Common myeloid progenitor, CD34-positive (primary cell): ENCODE data around the gene SYNE2.

ENCODE experiments used
- CTCF ChIA-PET: fragments of 350-600 bp; sonication (Branson Sonifier 250); formaldehyde crosslinking; loops from one replicate; lab custom pipeline; 2021; ENCODE audit warnings: antibody characterized with exemption; lab: Charles Lee
- POLR2A ChIA-PET: fragments of 350-600 bp; sonication (Branson Sonifier 250); formaldehyde crosslinking; loops from one replicate; lab custom pipeline; 2021; ENCODE audit warnings: antibody characterized with exemption; lab: Charles Lee
- DNase-seq, 3 donors: peaks; one replicate each; pipeline versions ENCODE4 v3.0.0 to v3.0.0-alpha.2; 2013
- H3K27ac ChIP-seq, 2 experiments: 1 replicate in 1 of 2; 2 replicates in 1 of 2; pipeline ENCODE4 v1.7.0; 2013; ENCODE audit warnings: inconsistent platforms in 2 of 2, low read length in 2 of 2, mild to moderate bottlenecking in 2 of 2, low read depth in 1 of 2, moderate library complexity in 1 of 2; ENCODE audit not compliant: severe bottlenecking in 2 of 2, insufficient read depth in 1 of 2, poor library complexity in 1 of 2
- H3K27me3 ChIP-seq, 5 experiments: replicated peaks in 2 of 5; 1 replicate in 3 of 5; 2 replicates in 2 of 5; pipeline versions ENCODE4 v1.6.1 to v1.7.0; 2013; ENCODE audit warnings: low read length in 4 of 5, mild to moderate bottlenecking in 2 of 5, moderate library complexity in 2 of 5, inconsistent platforms in 1 of 5; ENCODE audit not compliant: insufficient read depth in 5 of 5, control insufficient read depth in 4 of 5
- H3K36me3 ChIP-seq, 4 experiments: 1 replicate in 2 of 4; 2 replicates in 2 of 4; pipeline versions ENCODE4 v1.6.1 to v1.7.0; 2013; ENCODE audit warnings: low read length in 3 of 4, control low read depth in 1 of 4, mild to moderate bottlenecking in 1 of 4; ENCODE audit not compliant: control insufficient read depth in 4 of 4, insufficient read depth in 4 of 4
- H3K4me1 ChIP-seq, 4 experiments: 1 replicate in 3 of 4; 2 replicates in 1 of 4; pipeline versions ENCODE4 v1.6.1 to v1.7.1; 2013; ENCODE audit warnings: low read length in 3 of 4, mild to moderate bottlenecking in 3 of 4, control low read depth in 1 of 4, inconsistent platforms in 1 of 4, moderate library complexity in 1 of 4; ENCODE audit not compliant: control insufficient read depth in 4 of 4, insufficient read depth in 4 of 4; ENCODE audit errors: control extremely low read depth in 1 of 4
- H3K4me3 ChIP-seq, 7 experiments: 1 replicate in 4 of 7; 2 replicates in 3 of 7; pipeline versions ENCODE4 v1.5.1 to v1.7.0; 2013; ENCODE audit warnings: mild to moderate bottlenecking in 7 of 7, low read length in 6 of 7, moderate library complexity in 6 of 7, inconsistent platforms in 2 of 7, low read depth in 2 of 7, control low read depth in 1 of 7; ENCODE audit not compliant: insufficient read depth in 4 of 7, control insufficient read depth in 1 of 7; ENCODE audit errors: extremely low read depth in 1 of 7
- H3K9me3 ChIP-seq, 5 experiments: 1 replicate in 4 of 5; 2 replicates in 1 of 5; pipeline versions ENCODE4 v1.6.1 to v1.7.1; 2013; ENCODE audit warnings: low read length in 4 of 5, mild to moderate bottlenecking in 2 of 5, inconsistent platforms in 1 of 5, low read depth in 1 of 5, moderate library complexity in 1 of 5; ENCODE audit not compliant: control insufficient read depth in 4 of 5, insufficient read depth in 2 of 5; ENCODE audit errors: control extremely low read depth in 1 of 5
- WGBS: methylation state at CpG from one replicate; pipeline ENCODE4 v1.1.5; 2013; ENCODE audit not compliant: insufficient coverage; 5-methylcytosine and 5-hydroxymethylcytosine counted together

The SYNE2 gene

GRCh38 chr14:63843796-63844195 lies 9.0 kb upstream of the SYNE2 start:
- H3K4me1 ChIP-seq: no peaks in the 10 kb centered on the region
- CTCF ChIA-PET: no interaction called here
- H3K4me3 ChIP-seq: no peak overlapping the region
- peaks cover 0 to 2% (median 0%) of the 10 kb centered on the region in 5 experiments for H3K27me3 ChIP-seq
- no peaks in the 10 kb centered on the region for H3K36me3 ChIP-seq
- DNase-seq: no peak
- WGBS: 100% methylated on average over 2 of the region's 3 CpGs
- POLR2A ChIA-PET: no interaction called here
- H3K27ac ChIP-seq: no peak overlapping the region
- peaks cover 0 to 11% (median 5%) of the 10 kb centered on the region in 5 experiments for H3K9me3 ChIP-seq

GRCh38 chr14:63848890-63849289 lies 3.9 kb upstream of the SYNE2 start:
- H3K4me1 ChIP-seq: peaks cover under 1 to 16% (median 13%) of the 10 kb centered on the region in 4 experiments
- H3K9me3 ChIP-seq: no peaks in the 10 kb centered on the region
- H3K4me3 ChIP-seq: no peak overlapping the region
- H3K36me3 ChIP-seq: no peaks in the 10 kb centered on the region
- ChIA-PET POLR2A (no interaction called here), CTCF (no interaction called here)
- peaks cover 0 to 26% (median 13%) of the 10 kb centered on the region in 5 experiments for H3K27me3 ChIP-seq
- DNase-seq: no peak
- H3K27ac ChIP-seq: no peak overlapping the region

- no peaks in the 10 kb centered on the region for H3K36me3 ChIP-seq
- CTCF ChIA-PET: interaction anchor here (0.6 to 1.9 kb wide), 4 partner anchors 8 to 36 kb away, joined by 3 to 5 read pairs (median 4); no protein-coding TSS in a partner anchor
- WGBS: 16% methylated on average over 17 of the region's 18 CpGs
- POLR2A ChIA-PET: no interaction called here
- no peak overlapping the region for H3K27ac ChIP-seq
- peak overlapping the region; percentile 23 to 75 (median 62) for H3K4me3 ChIP-seq
- peaks cover 3 to 18% (median 17%) of the 10 kb centered on the region in 4 experiments for H3K4me1 ChIP-seq
- peaks cover 6 to 60% (median 40%) of the 10 kb centered on the region in 5 experiments for H3K27me3 ChIP-seq
- peak in 2 of 3 donors; percentile 49 to 60 for DNase-seq
- no peaks in the 10 kb centered on the region for H3K9me3 ChIP-seq
Observed at GRCh38 chr14:63852271-63852816, 460 bp upstream of the SYNE2 start.

GRCh38 chr14:63853831-63854293 lies 1.1 kb downstream of the SYNE2 start:
- POLR2A ChIA-PET: no interaction called here
- H3K27ac ChIP-seq: no peak overlapping the region
- H3K36me3 ChIP-seq: no peaks in the 10 kb centered on the region
- H3K4me1 ChIP-seq: peaks cover 3 to 18% (median 17%) of the 10 kb centered on the region in 4 experiments
- 2% methylated on average over 7 of the region's 18 CpGs for WGBS
- H3K27me3 ChIP-seq: peaks cover 6 to 67% (median 41%) of the 10 kb centered on the region in 5 experiments
- no peaks in the 10 kb centered on the region for H3K9me3 ChIP-seq
- DNase-seq: peak in 2 of 3 donors; percentile 47 to 59
- peak overlapping the region in 6 of 7 experiments; percentile 22 to 75 (median 60) for H3K4me3 ChIP-seq
- CTCF ChIA-PET: no interaction called here

- peaks cover 6 to 68% (median 41%) of the 10 kb centered on the region in 5 experiments for H3K27me3 ChIP-seq
- ChIA-PET POLR2A (no interaction called here), CTCF (interaction anchor here (0.6 kb wide), 1 partner anchor 11 kb away, joined by 3 read pairs; no protein-coding TSS in a partner anchor)
- no peaks in the 10 kb centered on the region for H3K9me3 ChIP-seq
- no peak for DNase-seq
- 40% methylated on average over 1 of the region's 5 CpGs for WGBS
- H3K4me1 ChIP-seq: peaks cover 3 to 18% (median 17%) of the 10 kb centered on the region in 4 experiments
- no peak overlapping the region for H3K27ac ChIP-seq
- peak overlapping the region in 3 of 7 experiments; percentile 53 to 75 (median 73) for H3K4me3 ChIP-seq
- no peaks in the 10 kb centered on the region for H3K36me3 ChIP-seq
Observed at GRCh38 chr14:63854330-63854729, 1.5 kb downstream of the SYNE2 start.

GRCh38 chr14:63855281-63855680 lies 2.5 kb downstream of the SYNE2 start:
- no peak for DNase-seq
- no peak overlapping the region for H3K27ac ChIP-seq
- H3K4me3 ChIP-seq: no peak overlapping the region
- CTCF ChIA-PET: no interaction called here
- no peaks in the 10 kb centered on the region for H3K36me3 ChIP-seq
- peaks cover 6 to 71% (median 44%) of the 10 kb centered on the region in 5 experiments for H3K27me3 ChIP-seq
- WGBS: 96% methylated on average over 4 of the region's 4 CpGs
- POLR2A ChIA-PET: no interaction called here
- H3K4me1 ChIP-seq: peaks cover 3 to 18% (median 17%) of the 10 kb centered on the region in 4 experiments
- H3K9me3 ChIP-seq: no peaks in the 10 kb centered on the region

GRCh38 chr14:63857466-63858030 lies 4.7 kb downstream of the SYNE2 start:
- Histone ChIP-seq H3K27ac (no peak overlapping the region), H3K36me3 (no peaks in the 10 kb centered on the region), H3K27me3 (peaks cover 6 to 65% (median 36%) of the 10 kb centered on the region in 5 experiments), H3K4me3 (no peak overlapping the region), H3K4me1 (peaks cover 3 to 14% (median 13%) of the 10 kb centered on the region in 4 experiments), H3K9me3 (no peaks in the 10 kb centered on the region)
- WGBS: 86% methylated on average over 1 of the region's 3 CpGs
- DNase-seq: peak in 2 of 3 donors; percentile 52 to 58
- ChIA-PET CTCF (interaction anchor here (1.1 kb wide), 1 partner anchor 437 kb away, joined by 3 read pairs; the partner anchor contains the start of gene ESR2), POLR2A (no interaction called here)
